ENCODE measurements around the gene MAB21L2.

The MAB21L2 gene

DNA sequence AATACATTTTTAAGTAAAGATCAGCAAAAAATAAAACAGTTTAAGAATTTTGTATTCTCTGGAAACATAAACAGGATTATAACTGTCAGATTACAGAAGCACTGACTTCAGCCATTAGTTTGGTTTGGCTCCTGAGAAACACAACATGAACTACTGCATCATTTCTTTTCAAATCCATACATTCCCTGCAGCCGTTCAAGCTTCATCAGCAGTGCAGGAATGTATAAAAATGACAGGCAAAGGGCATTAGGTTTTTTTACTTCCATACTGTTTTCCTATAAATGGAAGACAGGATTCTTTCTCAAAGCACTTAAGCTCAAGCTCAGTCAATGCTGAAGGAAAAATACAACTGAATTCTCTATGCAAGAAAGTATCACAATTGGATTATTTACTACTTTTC, 4.2 kb upstream of the MAB21L2 start:
- Histone ChIP-seq H3K9me3 (ENCODE audit: control insufficient read depth in 1 of 2, low read length in 2 of 2) (no peaks in the 10 kb centered on the region), H3K4me3 (ENCODE audit: low read depth in 1 of 2, low read length in 2 of 2) (peak overlapping the region; percentile 43 to 44), H3K36me3 (ENCODE audit: control insufficient read depth in 1 of 2, insufficient read depth in 2 of 2, low read length in 2 of 2) (no peaks in the 10 kb centered on the region), H3K27me3 (ENCODE audit: low read depth, low read length) (no peaks in the 10 kb centered on the region), H3K4me1 (ENCODE audit: control insufficient read depth in 1 of 2, insufficient read depth in 2 of 2, low read length in 2 of 2) (no peaks in the 10 kb centered on the region), H3K27ac (ENCODE audit: low read length) (peak overlapping the region; percentile 65)

DNA sequence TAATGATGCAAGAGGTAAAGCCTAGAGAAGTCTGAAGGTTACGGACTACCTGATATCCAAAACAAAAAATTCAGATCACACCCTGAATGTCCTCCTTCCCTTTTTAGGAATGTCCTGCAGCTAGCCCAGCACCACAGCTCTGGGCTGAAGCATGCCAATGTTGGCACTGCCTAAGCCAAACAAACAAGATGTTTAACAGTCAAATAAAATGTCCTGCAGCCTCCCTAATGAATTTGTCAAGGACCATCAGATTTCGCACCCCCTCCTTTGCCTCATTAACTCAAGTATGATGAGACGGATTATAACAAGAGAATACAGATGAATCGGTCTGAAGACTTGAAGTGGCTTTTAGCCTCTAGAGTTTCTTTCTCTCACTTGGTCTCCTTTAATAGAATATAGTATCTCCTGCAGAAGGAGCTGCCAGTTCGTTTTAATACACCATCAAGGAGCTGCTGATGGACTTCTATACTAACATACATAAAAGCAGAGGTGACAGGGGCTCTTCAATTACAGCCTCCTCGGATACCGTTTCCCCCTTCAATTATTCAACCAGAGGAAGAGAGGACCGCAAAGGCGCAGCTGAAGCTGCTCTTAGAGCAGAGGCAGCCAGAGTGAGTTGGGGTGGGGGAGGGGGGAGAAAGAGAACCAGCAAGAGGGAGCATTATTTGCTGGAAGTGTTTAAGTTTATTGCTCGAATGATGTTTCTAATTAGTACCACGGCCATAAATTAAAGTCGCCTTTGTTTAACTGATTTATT, 3.0 kb upstream of the MAB21L2 start:
- no peaks in the 10 kb centered on the region for H3K9me3 ChIP-seq (ENCODE audit: control insufficient read depth in 1 of 2, low read length in 2 of 2)
- peak overlapping the region; percentile 47 to 66 for H3K4me3 ChIP-seq (ENCODE audit: low read depth in 1 of 2, low read length in 2 of 2)
- H3K36me3 ChIP-seq (ENCODE audit: control insufficient read depth in 1 of 2, insufficient read depth in 2 of 2, low read length in 2 of 2) = no peaks in the 10 kb centered on the region
- H3K27ac ChIP-seq (ENCODE audit: low read length) = peak overlapping the region; percentile 74
- H3K4me1 ChIP-seq (ENCODE audit: control insufficient read depth in 1 of 2, insufficient read depth in 2 of 2, low read length in 2 of 2) = no peaks in the 10 kb centered on the region
- H3K27me3 ChIP-seq (ENCODE audit: low read depth, low read length) = no peaks in the 10 kb centered on the region

DNA sequence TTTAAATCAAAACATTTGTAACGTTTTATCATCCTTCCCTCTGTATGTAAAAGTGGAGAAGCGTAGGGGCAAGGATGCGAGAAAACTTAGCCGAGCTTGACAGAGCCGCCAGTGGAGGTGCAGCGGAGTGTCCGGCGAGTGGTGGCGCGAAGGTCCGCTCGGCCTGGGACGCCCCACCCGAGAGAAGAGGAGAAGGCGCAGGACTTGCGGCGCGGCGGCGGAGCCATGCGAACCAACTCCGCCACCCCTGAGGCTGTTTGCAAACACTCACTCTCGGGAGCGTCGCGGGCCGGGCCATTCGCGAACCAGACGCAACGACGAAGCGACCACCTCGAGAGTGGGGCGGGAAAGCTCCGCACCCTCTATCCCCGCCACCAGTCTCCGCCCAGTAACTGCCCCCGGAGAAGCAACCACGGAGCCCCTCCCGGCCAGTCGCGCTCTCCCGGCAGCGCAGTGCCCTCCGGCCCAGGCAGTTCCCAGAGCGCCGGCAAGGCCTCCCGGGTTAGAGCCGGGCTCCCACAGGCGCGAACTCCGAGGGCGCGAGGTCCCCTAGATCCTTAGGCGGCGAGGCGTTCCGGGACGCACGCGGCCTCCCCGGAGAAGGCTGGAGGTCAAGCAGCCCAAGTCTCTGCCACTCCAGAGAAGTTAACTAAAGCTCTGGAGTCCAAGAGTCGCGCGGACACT, 2.3 kb upstream of the MAB21L2 start:
- Histone ChIP-seq H3K36me3 (ENCODE audit: control insufficient read depth in 1 of 2, insufficient read depth in 2 of 2, low read length in 2 of 2) (no peaks in the 10 kb centered on the region), H3K27me3 (ENCODE audit: low read depth, low read length) (no peaks in the 10 kb centered on the region), H3K9me3 (ENCODE audit: control insufficient read depth in 1 of 2, low read length in 2 of 2) (no peaks in the 10 kb centered on the region), H3K27ac (ENCODE audit: low read length) (peak overlapping the region; percentile 74), H3K4me3 (ENCODE audit: low read depth in 1 of 2, low read length in 2 of 2) (peak overlapping the region; percentile 47 to 66), H3K4me1 (ENCODE audit: control insufficient read depth in 1 of 2, insufficient read depth in 2 of 2, low read length in 2 of 2) (no peaks in the 10 kb centered on the region)

DNA sequence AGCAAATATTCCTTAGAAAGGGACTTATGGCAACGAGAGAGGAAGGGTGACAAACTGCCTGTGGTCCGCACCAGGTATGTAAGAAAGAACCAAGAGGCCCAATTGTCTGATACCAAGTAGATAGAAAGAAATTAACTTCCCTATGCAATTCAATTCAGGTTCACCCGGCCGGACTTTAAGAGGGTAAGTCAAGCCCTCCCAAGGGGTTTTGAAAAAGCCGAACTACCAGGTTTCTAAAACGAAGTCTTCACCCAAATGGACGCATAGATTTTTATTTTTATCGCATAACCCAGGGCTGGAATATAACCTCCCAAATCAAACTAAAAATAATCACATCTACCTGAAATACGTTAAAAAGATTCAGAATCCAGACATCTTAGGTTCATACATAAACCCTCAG, 1.6 kb upstream of the MAB21L2 start:
- Histone ChIP-seq H3K9me3 (ENCODE audit: control insufficient read depth in 1 of 2, low read length in 2 of 2) (no peaks in the 10 kb centered on the region), H3K4me1 (ENCODE audit: control insufficient read depth in 1 of 2, insufficient read depth in 2 of 2, low read length in 2 of 2) (no peaks in the 10 kb centered on the region), H3K27ac (ENCODE audit: low read length) (peak overlapping the region; percentile 74), H3K36me3 (ENCODE audit: control insufficient read depth in 1 of 2, insufficient read depth in 2 of 2, low read length in 2 of 2) (no peaks in the 10 kb centered on the region), H3K27me3 (ENCODE audit: low read depth, low read length) (no peaks in the 10 kb centered on the region), H3K4me3 (ENCODE audit: low read depth in 1 of 2, low read length in 2 of 2) (peak overlapping the region; percentile 47 to 66)

DNA sequence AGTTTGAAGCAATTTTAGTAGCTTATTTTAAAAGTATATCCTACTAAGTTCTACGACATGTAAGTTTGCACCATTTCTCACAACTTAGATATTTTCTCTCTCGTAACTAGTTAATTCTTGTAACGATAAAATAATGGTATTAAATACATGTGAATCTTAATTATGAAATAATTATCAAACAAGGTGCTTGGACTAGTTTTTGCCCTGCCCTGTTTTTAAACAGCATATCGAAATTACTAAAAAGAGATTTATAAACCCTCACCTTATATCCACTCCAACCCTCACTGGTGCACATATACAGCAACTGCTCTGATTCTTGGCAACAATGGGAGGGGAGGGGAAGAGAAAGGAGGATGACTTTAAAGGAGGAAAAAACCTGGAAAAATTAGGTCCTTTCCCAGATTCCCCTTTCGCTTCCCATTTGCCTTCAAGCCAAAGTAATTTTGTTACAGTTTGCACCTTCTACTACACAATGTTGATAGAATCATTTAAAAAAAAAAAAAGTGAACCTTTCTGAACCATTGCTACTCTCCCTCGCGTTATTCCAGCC, 820 bp upstream of the MAB21L2 start:
- H3K27ac ChIP-seq (ENCODE audit: low read length) = peak overlapping the region; percentile 74
- no peaks in the 10 kb centered on the region for H3K9me3 ChIP-seq (ENCODE audit: control insufficient read depth in 1 of 2, low read length in 2 of 2)
- no peaks in the 10 kb centered on the region for H3K4me1 ChIP-seq (ENCODE audit: control insufficient read depth in 1 of 2, insufficient read depth in 2 of 2, low read length in 2 of 2)
- no peaks in the 10 kb centered on the region for H3K27me3 ChIP-seq (ENCODE audit: low read depth, low read length)
- peak overlapping the region; percentile 47 to 66 for H3K4me3 ChIP-seq (ENCODE audit: low read depth in 1 of 2, low read length in 2 of 2)
- H3K36me3 ChIP-seq (ENCODE audit: control insufficient read depth in 1 of 2, insufficient read depth in 2 of 2, low read length in 2 of 2) = no peaks in the 10 kb centered on the region

DNA sequence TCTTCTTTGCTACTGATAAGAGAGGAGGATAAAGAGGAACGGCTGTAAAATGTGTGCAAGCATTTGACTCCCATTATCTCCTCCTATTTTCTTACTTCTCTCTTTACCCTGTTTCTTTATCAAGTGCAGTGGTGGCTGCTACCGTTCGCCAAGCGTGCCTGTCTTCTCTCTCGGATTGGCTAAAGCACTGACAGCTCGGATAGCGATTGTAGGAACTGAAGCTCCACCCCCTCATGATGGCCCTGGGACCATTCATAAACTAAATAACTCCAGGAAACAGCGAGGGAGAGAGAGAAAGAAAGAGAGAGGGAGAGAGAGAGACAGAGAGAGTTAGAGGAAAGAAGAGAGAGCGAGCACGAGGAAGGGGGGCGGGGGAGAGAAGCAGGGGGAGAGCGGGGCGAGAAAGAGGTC, 305 bp upstream of the MAB21L2 start:
- Histone ChIP-seq H3K9me3 (ENCODE audit: control insufficient read depth in 1 of 2, low read length in 2 of 2) (no peaks in the 10 kb centered on the region), H3K27ac (ENCODE audit: low read length) (peak overlapping the region; percentile 94), H3K36me3 (ENCODE audit: control insufficient read depth in 1 of 2, insufficient read depth in 2 of 2, low read length in 2 of 2) (no peaks in the 10 kb centered on the region), H3K4me3 (ENCODE audit: low read depth in 1 of 2, low read length in 2 of 2) (peak overlapping the region; percentile 66 to 81), H3K4me1 (ENCODE audit: control insufficient read depth in 1 of 2, insufficient read depth in 2 of 2, low read length in 2 of 2) (no peaks in the 10 kb centered on the region), H3K27me3 (ENCODE audit: low read depth, low read length) (no peaks in the 10 kb centered on the region)

DNA sequence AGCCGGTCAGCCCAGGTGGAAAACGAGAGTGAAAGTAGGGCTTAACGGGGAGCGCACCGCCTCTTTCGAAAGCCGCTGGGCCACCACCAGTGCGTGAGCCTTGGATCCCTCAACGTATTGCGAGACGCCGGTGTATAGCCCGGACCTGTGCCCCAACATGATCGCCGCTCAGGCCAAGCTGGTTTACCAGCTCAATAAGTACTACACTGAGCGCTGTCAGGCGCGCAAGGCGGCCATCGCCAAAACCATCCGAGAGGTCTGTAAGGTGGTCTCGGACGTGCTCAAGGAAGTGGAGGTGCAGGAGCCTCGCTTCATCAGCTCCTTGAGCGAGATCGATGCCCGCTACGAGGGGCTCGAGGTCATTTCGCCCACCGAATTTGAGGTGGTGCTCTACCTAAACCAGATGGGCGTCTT, 929 bp downstream of the MAB21L2 start:
- H3K36me3 ChIP-seq (ENCODE audit: control insufficient read depth in 1 of 2, insufficient read depth in 2 of 2, low read length in 2 of 2) = no peaks in the 10 kb centered on the region
- no peaks in the 10 kb centered on the region for H3K4me1 ChIP-seq (ENCODE audit: control insufficient read depth in 1 of 2, insufficient read depth in 2 of 2, low read length in 2 of 2)
- H3K9me3 ChIP-seq (ENCODE audit: control insufficient read depth in 1 of 2, low read length in 2 of 2) = no peaks in the 10 kb centered on the region
- H3K27me3 ChIP-seq (ENCODE audit: low read depth, low read length) = no peaks in the 10 kb centered on the region
- H3K27ac ChIP-seq (ENCODE audit: low read length) = peak overlapping the region; percentile 94
- peak overlapping the region; percentile 66 to 81 for H3K4me3 ChIP-seq (ENCODE audit: low read depth in 1 of 2, low read length in 2 of 2)

DNA sequence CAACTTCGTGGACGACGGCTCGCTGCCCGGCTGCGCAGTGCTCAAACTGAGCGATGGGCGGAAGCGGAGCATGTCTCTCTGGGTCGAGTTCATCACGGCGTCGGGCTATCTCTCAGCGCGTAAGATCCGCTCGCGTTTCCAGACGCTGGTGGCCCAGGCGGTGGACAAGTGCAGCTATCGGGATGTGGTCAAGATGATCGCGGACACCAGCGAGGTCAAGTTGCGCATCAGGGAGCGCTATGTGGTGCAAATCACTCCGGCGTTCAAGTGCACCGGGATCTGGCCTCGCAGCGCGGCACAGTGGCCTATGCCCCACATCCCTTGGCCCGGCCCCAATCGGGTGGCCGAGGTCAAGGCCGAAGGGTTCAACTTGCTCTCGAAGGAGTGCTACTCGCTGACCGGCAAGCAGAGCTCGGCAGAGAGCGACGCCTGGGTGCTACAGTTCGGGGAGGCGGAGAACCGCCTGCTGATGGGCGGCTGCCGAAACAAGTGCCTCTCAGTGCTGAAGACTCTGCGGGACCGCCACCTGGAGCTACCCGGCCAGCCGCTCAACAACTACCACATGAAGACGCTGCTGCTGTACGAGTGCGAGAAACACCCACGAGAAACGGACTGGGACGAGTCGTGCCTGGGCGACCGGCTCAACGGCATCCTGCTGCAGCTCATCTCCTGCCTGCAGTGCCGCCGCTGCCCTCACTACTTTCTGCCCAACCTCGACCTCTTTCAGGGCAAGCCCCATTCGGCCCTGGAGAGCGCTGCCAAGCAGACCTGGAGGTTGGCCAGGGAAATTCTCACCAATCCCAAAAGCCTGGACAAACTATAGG, 1.5 kb downstream of the MAB21L2 start:
- Histone ChIP-seq H3K4me3 (ENCODE audit: low read depth in 1 of 2, low read length in 2 of 2) (peak overlapping the region; percentile 66 to 81), H3K9me3 (ENCODE audit: control insufficient read depth in 1 of 2, low read length in 2 of 2) (no peaks in the 10 kb centered on the region), H3K27me3 (ENCODE audit: low read depth, low read length) (no peaks in the 10 kb centered on the region), H3K36me3 (ENCODE audit: control insufficient read depth in 1 of 2, insufficient read depth in 2 of 2, low read length in 2 of 2) (no peaks in the 10 kb centered on the region), H3K27ac (ENCODE audit: low read length) (peak overlapping the region; percentile 94), H3K4me1 (ENCODE audit: control insufficient read depth in 1 of 2, insufficient read depth in 2 of 2, low read length in 2 of 2) (no peaks in the 10 kb centered on the region)

DNA sequence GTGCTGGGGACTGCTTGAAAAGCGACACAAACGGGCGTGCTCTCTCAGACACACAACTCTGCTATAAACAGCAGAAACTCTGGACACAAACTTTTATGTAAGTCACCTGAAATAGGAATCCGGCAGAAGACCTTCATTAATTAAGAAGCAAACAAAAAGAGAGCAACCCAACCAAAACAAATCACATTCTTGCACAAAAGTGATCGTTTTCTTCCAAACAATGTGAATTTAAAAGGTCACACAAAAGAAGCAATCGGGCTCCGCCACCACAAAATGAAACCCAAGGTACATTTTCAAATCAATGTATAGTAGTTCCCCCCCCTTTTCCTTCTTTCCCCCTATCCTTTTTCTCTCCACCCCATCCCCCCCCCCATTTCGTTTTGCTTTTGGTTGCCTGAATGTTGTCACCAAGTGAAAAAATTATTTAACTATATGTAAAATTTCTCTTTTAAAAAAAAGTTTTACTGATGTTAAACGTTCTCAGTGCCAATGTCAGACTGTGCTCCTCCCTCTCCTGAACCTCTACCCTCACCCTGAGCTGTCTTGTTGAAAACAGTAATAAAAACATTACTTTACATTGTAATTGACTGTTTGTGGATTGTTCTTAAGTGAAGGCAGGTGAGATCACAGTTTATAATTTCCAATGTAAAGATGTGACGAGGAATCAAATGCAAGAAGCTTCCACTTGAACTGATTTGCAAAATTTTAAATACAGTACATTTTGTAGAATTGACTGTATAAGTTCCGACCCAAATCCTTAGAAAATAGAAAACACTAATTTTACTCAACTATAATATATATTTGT, 2.4 kb downstream of the MAB21L2 start:
- Histone ChIP-seq H3K4me1 (ENCODE audit: control insufficient read depth in 1 of 2, insufficient read depth in 2 of 2, low read length in 2 of 2) (no peaks in the 10 kb centered on the region), H3K27me3 (ENCODE audit: low read depth, low read length) (no peaks in the 10 kb centered on the region), H3K36me3 (ENCODE audit: control insufficient read depth in 1 of 2, insufficient read depth in 2 of 2, low read length in 2 of 2) (no peaks in the 10 kb centered on the region), H3K9me3 (ENCODE audit: control insufficient read depth in 1 of 2, low read length in 2 of 2) (no peaks in the 10 kb centered on the region), H3K4me3 (ENCODE audit: low read depth in 1 of 2, low read length in 2 of 2) (peak overlapping the region; percentile 66 to 81), H3K27ac (ENCODE audit: low read length) (peak overlapping the region; percentile 94)

DNA sequence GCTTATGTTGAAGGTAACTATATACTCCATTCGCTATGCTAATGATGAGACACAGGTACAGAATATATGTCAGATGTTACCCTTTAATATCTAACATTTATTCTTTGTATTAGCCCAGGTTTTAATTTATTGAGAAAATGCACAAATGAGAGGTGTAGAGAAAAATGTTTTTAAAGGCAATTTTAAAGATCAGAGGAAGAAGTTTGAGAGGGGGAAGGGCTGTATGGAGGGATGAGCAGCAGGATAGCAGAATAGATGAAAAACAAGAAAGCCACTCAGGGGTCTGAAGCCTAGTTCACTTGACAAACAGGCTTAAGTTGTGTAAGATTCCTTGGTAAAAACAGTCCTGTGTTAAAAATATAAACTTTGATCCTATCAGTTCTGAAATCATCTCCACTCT, 3.7 kb downstream of the MAB21L2 start:
- Histone ChIP-seq H3K27ac (ENCODE audit: low read length) (peak overlapping the region; percentile 94), H3K27me3 (ENCODE audit: low read depth, low read length) (no peaks in the 10 kb centered on the region), H3K4me3 (ENCODE audit: low read depth in 1 of 2, low read length in 2 of 2) (peak overlapping the region; percentile 66 to 81), H3K36me3 (ENCODE audit: control insufficient read depth in 1 of 2, insufficient read depth in 2 of 2, low read length in 2 of 2) (no peaks in the 10 kb centered on the region), H3K9me3 (ENCODE audit: control insufficient read depth in 1 of 2, low read length in 2 of 2) (no peaks in the 10 kb centered on the region), H3K4me1 (ENCODE audit: control insufficient read depth in 1 of 2, insufficient read depth in 2 of 2, low read length in 2 of 2) (no peaks in the 10 kb centered on the region)

All from muscle layer of duodenum (tissue), 2 donors.